Suppressor macrophage (primary cell): Measurements from ENCODE around the gene RABEP1.
"Not testable (repeated sequence)": the region's sequence is repeated elsewhere in the genome, so short reads cannot be mapped to it uniquely, and the experiment has no call there.

Experiments used
- DNase-seq, 4 experiments: peaks; one replicate each; pipeline ENCODE4 v3.0.0-alpha.2; 2020 to 2022

Gene RABEP1

GRCh38 chr17:5422505-5422904, 140.4 kb downstream of the RABEP1 start:
- no peak for DNase-seq

- DNase-seq, result no peak
Measured at GRCh38 chr17:5424909-5425308, 142.8 kb downstream of the RABEP1 start.

- DNase-seq, result no peak
Measured at GRCh38 chr17:5425826-5426225, 143.7 kb downstream of the RABEP1 start.

GRCh38 chr17:5429191-5429887, 147.3 kb downstream of the RABEP1 start:
- no peak for DNase-seq

DNA sequence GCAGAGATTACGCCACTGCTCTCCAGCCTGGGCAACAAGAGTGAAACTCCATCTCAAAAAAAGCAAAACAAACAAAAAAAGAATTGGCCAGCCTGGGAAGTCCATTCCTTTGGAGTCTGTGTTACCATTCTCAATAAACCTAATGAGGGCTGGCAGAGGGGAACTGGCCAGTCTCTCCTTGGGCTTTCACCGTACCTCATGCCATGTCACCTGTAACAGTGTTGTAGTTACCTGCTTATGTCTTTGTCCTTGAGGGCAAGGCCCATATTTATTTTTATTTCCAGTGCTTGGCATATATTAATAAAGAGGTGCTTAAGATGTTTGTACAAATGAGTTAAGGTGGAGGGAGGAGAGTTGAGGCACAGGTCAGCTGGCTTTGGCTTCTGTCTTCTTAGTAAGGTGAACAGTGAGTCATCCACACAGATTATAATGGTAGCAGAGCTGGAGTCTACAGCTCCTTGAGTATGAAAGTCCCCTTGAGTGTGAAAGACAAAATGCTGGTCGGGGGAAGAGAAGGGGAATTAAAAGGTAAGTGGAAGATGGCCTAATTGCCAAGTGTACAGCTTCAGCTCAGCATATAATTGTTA, 148.4 kb downstream of the RABEP1 start:
- no peak for DNase-seq

- DNase-seq, result not testable (repeated sequence)
Measured at GRCh38 chr17:5431234-5431633, 149.2 kb downstream of the RABEP1 start.

DNA sequence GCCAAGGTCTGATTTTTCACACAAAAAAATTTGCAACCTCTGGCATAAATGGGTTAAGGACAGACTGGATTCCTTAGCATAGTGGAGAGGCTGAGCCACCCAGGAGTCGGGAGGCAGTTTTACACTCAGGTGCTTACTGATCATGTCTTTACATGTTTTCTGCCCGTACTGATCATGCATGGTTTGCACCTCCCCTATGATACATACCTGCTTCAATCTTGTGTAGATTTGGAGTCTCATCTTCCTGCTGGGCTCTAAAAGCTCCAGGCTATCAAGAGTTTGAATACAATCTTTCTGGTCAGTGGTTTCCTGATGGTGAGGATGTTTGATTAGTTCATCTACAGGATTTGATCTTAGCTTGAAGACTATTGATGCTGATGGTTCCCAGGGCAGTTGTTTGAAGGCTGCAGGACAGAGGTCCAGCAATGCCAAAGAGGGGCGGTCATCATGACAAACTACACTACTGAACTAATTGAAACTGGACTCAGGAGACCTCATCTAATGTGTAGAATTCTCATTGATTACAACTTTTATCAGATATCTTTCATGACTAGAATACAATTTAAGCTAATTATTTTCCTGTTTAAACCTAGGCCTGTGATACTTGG, 150.0 kb downstream of the RABEP1 start:
- no peak for DNase-seq

- no peak for DNase-seq
Measured at GRCh38 chr17:5434984-5435383, 152.9 kb downstream of the RABEP1 start.
